ENCODE measurements around the gene UFL1.

GRCh38 chr6:96491926-96492325 is 29.7 kb upstream of the UFL1 start:
- TF ChIP-seq CTCF (IDR thresholded peaks at IDR 0.05): no peak
- TF ChIP-seq REST (IDR thresholded peaks at IDR 0.05; ENCODE audit: insufficient read depth in 1 of 2, low read depth in 2 of 2, low read length in 1 of 2): no peak
